ENCODE data around the gene CCDC122.
"Not testable (repeated sequence)": the region's sequence is repeated elsewhere in the genome, so short reads cannot be mapped to it uniquely, and the experiment has no call there.

Gene CCDC122

GRCh38 chr13:43830497-43830881, 49.1 kb downstream of the CCDC122 start:
- H3K18ac ChIP-seq (ENCODE audit: low read length) = no peak overlapping the region
- no peaks in the 10 kb centered on the region for H3K4me1 ChIP-seq (ENCODE audit: control insufficient read depth, low read depth, low read length)
- no peak overlapping the region for H3K4me3 ChIP-seq (ENCODE audit: low read length)
- DNase-seq = no peak
- no peak overlapping the region for H3K56ac ChIP-seq (ENCODE audit: low read length)
- no CpG with 5 or more reads among the region's 5 CpGs for WGBS (ENCODE audit: extremely low coverage, insufficient coverage, low lambda C conversion rate)
- no peaks in the 10 kb centered on the region for H3K79me1 ChIP-seq (ENCODE audit: low read length)
- H3K36me3 ChIP-seq (ENCODE audit: control insufficient read depth, insufficient read depth, low read length) = no peaks in the 10 kb centered on the region
- peaks cover 2% of the 10 kb centered on the region for H3K27me3 ChIP-seq (ENCODE audit: insufficient read depth, low read length, poor library complexity)
- no peaks in the 10 kb centered on the region for H3K79me2 ChIP-seq (ENCODE audit: control insufficient read depth, insufficient read depth, low read length)
- no peak overlapping the region for H3K4me2 ChIP-seq (ENCODE audit: low read length)
- H3K27ac ChIP-seq (ENCODE audit: low read depth, low read length) = no peak overlapping the region
- no peak overlapping the region for H2AK5ac ChIP-seq (ENCODE audit: low read length)
- no peak overlapping the region for H4K5ac ChIP-seq (ENCODE audit: low read length)
- H3K4ac ChIP-seq (ENCODE audit: low read depth, low read length) = no peak overlapping the region
- no peak overlapping the region for H2BK15ac ChIP-seq (replicated peaks; ENCODE audit: low read depth)
- no peak overlapping the region for H2BK5ac ChIP-seq (ENCODE audit: low read length)
- no peak overlapping the region for H2BK120ac ChIP-seq (ENCODE audit: low read depth, low read length)
- no peak overlapping the region for H3K23ac ChIP-seq (ENCODE audit: low read length)
- H3K9ac ChIP-seq (ENCODE audit: low read length) = no peak overlapping the region
- no peak overlapping the region for H4K8ac ChIP-seq (ENCODE audit: low read depth, low read length)

- H3K4me3 ChIP-seq (ENCODE audit: low read length); H3K4me2 ChIP-seq (ENCODE audit: low read length); H2BK5ac ChIP-seq (ENCODE audit: low read length); H4K5ac ChIP-seq (ENCODE audit: low read length); H3K4me1 ChIP-seq (ENCODE audit: control insufficient read depth, low read depth, low read length); H3K56ac ChIP-seq (ENCODE audit: low read length); H2AK5ac ChIP-seq (ENCODE audit: low read length); H2BK120ac ChIP-seq (ENCODE audit: low read depth, low read length); H3K79me1 ChIP-seq (ENCODE audit: low read length); H3K27me3 ChIP-seq (ENCODE audit: insufficient read depth, low read length, poor library complexity); H2BK15ac ChIP-seq (replicated peaks; ENCODE audit: low read depth); H3K36me3 ChIP-seq (ENCODE audit: control insufficient read depth, insufficient read depth, low read length); H3K79me2 ChIP-seq (ENCODE audit: control insufficient read depth, insufficient read depth, low read length); H3K27ac ChIP-seq (ENCODE audit: low read depth, low read length); H3K4ac ChIP-seq (ENCODE audit: low read depth, low read length); H3K9ac ChIP-seq (ENCODE audit: low read length); H3K23ac ChIP-seq (ENCODE audit: low read length); DNase-seq; H3K18ac ChIP-seq (ENCODE audit: low read length); H4K8ac ChIP-seq (ENCODE audit: low read depth, low read length): not testable (repeated sequence)
- WGBS (ENCODE audit: extremely low coverage, insufficient coverage, low lambda C conversion rate) = no CpG with 5 or more reads among the region's 1 CpG
These were observed 54.9 kb downstream of the CCDC122 start for GRCh38 chr13:43824656-43825055.

- no peak overlapping the region for H3K9ac ChIP-seq (ENCODE audit: low read length)
- H3K4me1 ChIP-seq (ENCODE audit: control insufficient read depth, low read depth, low read length) = no peaks in the 10 kb centered on the region
- no peak overlapping the region for H2BK120ac ChIP-seq (ENCODE audit: low read depth, low read length)
- no peak overlapping the region for H3K4me2 ChIP-seq (ENCODE audit: low read length)
- no peak for DNase-seq
- no peak overlapping the region for H3K23ac ChIP-seq (ENCODE audit: low read length)
- H3K56ac ChIP-seq (ENCODE audit: low read length) = no peak overlapping the region
- no peaks in the 10 kb centered on the region for H3K27me3 ChIP-seq (ENCODE audit: insufficient read depth, low read length, poor library complexity)
- no peak overlapping the region for H3K4me3 ChIP-seq (ENCODE audit: low read length)
- H3K79me1 ChIP-seq (ENCODE audit: low read length) = no peaks in the 10 kb centered on the region
- no peak overlapping the region for H2BK5ac ChIP-seq (ENCODE audit: low read length)
- no peak overlapping the region for H4K8ac ChIP-seq (ENCODE audit: low read depth, low read length)
- no peak overlapping the region for H3K18ac ChIP-seq (ENCODE audit: low read length)
- no peak overlapping the region for H3K4ac ChIP-seq (ENCODE audit: low read depth, low read length)
- H3K36me3 ChIP-seq (ENCODE audit: control insufficient read depth, insufficient read depth, low read length) = no peaks in the 10 kb centered on the region
- H2AK5ac ChIP-seq (ENCODE audit: low read length) = no peak overlapping the region
- H4K5ac ChIP-seq (ENCODE audit: low read length) = no peak overlapping the region
- WGBS (ENCODE audit: extremely low coverage, insufficient coverage, low lambda C conversion rate) = no CpG with 5 or more reads among the region's 1 CpG
- H2BK15ac ChIP-seq (replicated peaks; ENCODE audit: low read depth) = no peak overlapping the region
- no peaks in the 10 kb centered on the region for H3K79me2 ChIP-seq (ENCODE audit: control insufficient read depth, insufficient read depth, low read length)
- no peak overlapping the region for H3K27ac ChIP-seq (ENCODE audit: low read depth, low read length)
These were observed 56.6 kb downstream of the CCDC122 start for GRCh38 chr13:43822969-43823368.

- WGBS (ENCODE audit: extremely low coverage, insufficient coverage, low lambda C conversion rate) = no CpG with 5 or more reads among the region's 4 CpGs
- Histone ChIP-seq H3K18ac (ENCODE audit: low read length) (no peak overlapping the region), H4K8ac (ENCODE audit: low read depth, low read length) (no peak overlapping the region), H3K9ac (ENCODE audit: low read length) (no peak overlapping the region), H3K27me3 (ENCODE audit: insufficient read depth, low read length, poor library complexity) (no peaks in the 10 kb centered on the region), H3K79me1 (ENCODE audit: low read length) (no peaks in the 10 kb centered on the region), H3K56ac (ENCODE audit: low read length) (no peak overlapping the region), H2BK5ac (ENCODE audit: low read length) (no peak overlapping the region), H2BK15ac (replicated peaks; ENCODE audit: low read depth) (no peak overlapping the region), H3K27ac (ENCODE audit: low read depth, low read length) (no peak overlapping the region), H3K4me1 (ENCODE audit: control insufficient read depth, low read depth, low read length) (no peaks in the 10 kb centered on the region), H2AK5ac (ENCODE audit: low read length) (no peak overlapping the region), H3K4me2 (ENCODE audit: low read length) (no peak overlapping the region), H4K5ac (ENCODE audit: low read length) (no peak overlapping the region), H2BK120ac (ENCODE audit: low read depth, low read length) (no peak overlapping the region), H3K79me2 (ENCODE audit: control insufficient read depth, insufficient read depth, low read length) (no peaks in the 10 kb centered on the region), H3K23ac (ENCODE audit: low read length) (no peak overlapping the region), H3K4me3 (ENCODE audit: low read length) (no peak overlapping the region), H3K4ac (ENCODE audit: low read depth, low read length) (no peak overlapping the region), H3K36me3 (ENCODE audit: control insufficient read depth, insufficient read depth, low read length) (no peaks in the 10 kb centered on the region)
- no peak for DNase-seq
These were observed 63.1 kb downstream of the CCDC122 start for GRCh38 chr13:43816401-43816889.

- H3K9ac ChIP-seq (ENCODE audit: low read length) = no peak overlapping the region
- no peak overlapping the region for H2BK120ac ChIP-seq (ENCODE audit: low read depth, low read length)
- H2AK5ac ChIP-seq (ENCODE audit: low read length) = no peak overlapping the region
- H3K79me2 ChIP-seq (ENCODE audit: control insufficient read depth, insufficient read depth, low read length) = no peaks in the 10 kb centered on the region
- H3K4me1 ChIP-seq (ENCODE audit: control insufficient read depth, low read depth, low read length) = no peaks in the 10 kb centered on the region
- no peak overlapping the region for H4K5ac ChIP-seq (ENCODE audit: low read length)
- H3K4me3 ChIP-seq (ENCODE audit: low read length) = no peak overlapping the region
- H2BK5ac ChIP-seq (ENCODE audit: low read length) = no peak overlapping the region
- no peak overlapping the region for H3K27ac ChIP-seq (ENCODE audit: low read depth, low read length)
- H3K56ac ChIP-seq (ENCODE audit: low read length) = no peak overlapping the region
- H2BK15ac ChIP-seq (replicated peaks; ENCODE audit: low read depth) = no peak overlapping the region
- H3K4me2 ChIP-seq (ENCODE audit: low read length) = no peak overlapping the region
- no peak overlapping the region for H3K4ac ChIP-seq (ENCODE audit: low read depth, low read length)
- no peaks in the 10 kb centered on the region for H3K27me3 ChIP-seq (ENCODE audit: insufficient read depth, low read length, poor library complexity)
- no peak overlapping the region for H3K18ac ChIP-seq (ENCODE audit: low read length)
- H3K23ac ChIP-seq (ENCODE audit: low read length) = no peak overlapping the region
- no peaks in the 10 kb centered on the region for H3K36me3 ChIP-seq (ENCODE audit: control insufficient read depth, insufficient read depth, low read length)
- peak; percentile 64 for DNase-seq
- no peak overlapping the region for H4K8ac ChIP-seq (ENCODE audit: low read depth, low read length)
- no CpG with 5 or more reads among the region's 2 CpGs for WGBS (ENCODE audit: extremely low coverage, insufficient coverage, low lambda C conversion rate)
- H3K79me1 ChIP-seq (ENCODE audit: low read length) = no peaks in the 10 kb centered on the region
These were observed 64.3 kb downstream of the CCDC122 start for GRCh38 chr13:43815204-43815603.

- Histone ChIP-seq H4K5ac (ENCODE audit: low read length) (no peak overlapping the region), H3K4me3 (ENCODE audit: low read length) (no peak overlapping the region), H3K27ac (ENCODE audit: low read depth, low read length) (no peak overlapping the region), H2AK5ac (ENCODE audit: low read length) (no peak overlapping the region), H4K8ac (ENCODE audit: low read depth, low read length) (no peak overlapping the region), H3K79me1 (ENCODE audit: low read length) (no peaks in the 10 kb centered on the region), H3K18ac (ENCODE audit: low read length) (no peak overlapping the region), H3K36me3 (ENCODE audit: control insufficient read depth, insufficient read depth, low read length) (no peaks in the 10 kb centered on the region), H3K27me3 (ENCODE audit: insufficient read depth, low read length, poor library complexity) (no peaks in the 10 kb centered on the region), H3K4me1 (ENCODE audit: control insufficient read depth, low read depth, low read length) (peaks cover 2% of the 10 kb centered on the region), H3K4me2 (ENCODE audit: low read length) (no peak overlapping the region), H3K56ac (ENCODE audit: low read length) (no peak overlapping the region), H2BK120ac (ENCODE audit: low read depth, low read length) (no peak overlapping the region), H3K79me2 (ENCODE audit: control insufficient read depth, insufficient read depth, low read length) (no peaks in the 10 kb centered on the region), H2BK15ac (replicated peaks; ENCODE audit: low read depth) (no peak overlapping the region), H2BK5ac (ENCODE audit: low read length) (no peak overlapping the region), H3K4ac (ENCODE audit: low read depth, low read length) (no peak overlapping the region), H3K23ac (ENCODE audit: low read length) (no peak overlapping the region), H3K9ac (ENCODE audit: low read length) (no peak overlapping the region)
- DNase-seq = no peak
These were observed 70.9 kb downstream of the CCDC122 start for GRCh38 chr13:43808676-43809075.
